Type B pancreatic cell (in vitro differentiated cells): Measurements from ENCODE around the gene BABAM1. TPM values are rescaled to one million over a fixed set of nuclear protein-coding genes. Genes with fewer than 3 reads are reported as not detected.

ENCODE experiments used
- DNase-seq: peaks from one replicate; pipeline ENCODE4 v3.0.0; 2021; ENCODE audit warnings: mixed read lengths; ENCODE audit not compliant: unreplicated experiment; ENCODE audit errors: extremely low spot score
- H3K27ac Mint-ChIP-seq: 2 replicates; pipeline ENCODE4 v1.8.0; 2021; ENCODE audit warnings: mild to moderate bottlenecking, mixed read lengths
- H3K27me3 Mint-ChIP-seq: 2 replicates; pipeline ENCODE4 v1.8.0; 2021; ENCODE audit warnings: mixed read lengths
- H3K36me3 Mint-ChIP-seq: 2 replicates; pipeline ENCODE4 v1.8.0; 2021; ENCODE audit warnings: mixed read lengths
- H3K4me1 Mint-ChIP-seq: one replicate; pipeline ENCODE4 v1.8.0; 2021; ENCODE audit warnings: mixed read lengths; ENCODE audit not compliant: unreplicated experiment
- H3K4me3 Mint-ChIP-seq: 2 replicates; pipeline ENCODE4 v1.8.0; 2021; ENCODE audit warnings: mild to moderate bottlenecking, mixed read lengths
- H3K9me3 Mint-ChIP-seq: 2 replicates; pipeline ENCODE4 v1.8.0; 2021; ENCODE audit warnings: mixed read lengths
- CTCF ChIP-seq: fragments of 200-600 bp; sonication (generic); conservative IDR thresholded peaks from 2 replicates; pipeline ENCODE4 v1.5.0; 2021; ENCODE audit warnings: antibody characterized with exemption, mild to moderate bottlenecking
- total RNA-seq: library from RNA; stranded (reverse); gene quantifications from 2 replicates; pipeline ENCODE4 v1.2.1, GENCODE V29; 2021; ENCODE audit warnings: low replicate concordance

The BABAM1 gene
- total RNA-seq, 1 donor from 2014 or later: 93.3 TPM

- H3K4me3 Mint-ChIP-seq: peak overlapping the region; percentile 94
- H3K27ac Mint-ChIP-seq: peak overlapping the region; percentile 92
- no peaks in the 10 kb centered on the region for H3K27me3 Mint-ChIP-seq
- no peak for TF ChIP-seq CTCF
- H3K36me3 Mint-ChIP-seq: no peaks in the 10 kb centered on the region
- peaks cover 46% of the 10 kb centered on the region for H3K4me1 Mint-ChIP-seq
- DNase-seq: no peak
- H3K9me3 Mint-ChIP-seq: no peaks in the 10 kb centered on the region
Measured at GRCh38 chr19:17244618-17245534, 22.4 kb upstream of the BABAM1 start.

GRCh38 chr19:17245535-17245984 lies 21.7 kb upstream of the BABAM1 start, which contains the start of gene NR2F6:
NR2F6 (minus strand) TSS chr19:17245919; CDS start chr19:17245220, 699 bp downstream.
- no peaks in the 10 kb centered on the region for H3K27me3 Mint-ChIP-seq
- no peaks in the 10 kb centered on the region for H3K36me3 Mint-ChIP-seq
- TF ChIP-seq CTCF: no peak
- no peak for DNase-seq
- H3K27ac Mint-ChIP-seq: peak within 1 kb of the TSS; percentile 93
- H3K4me3 Mint-ChIP-seq: peak within 1 kb of the TSS; percentile 94
- no peaks in the 10 kb centered on the region for H3K9me3 Mint-ChIP-seq
- H3K4me1 Mint-ChIP-seq: peaks cover 42% of the 10 kb centered on the region

GRCh38 chr19:17246681-17247425 lies 20.4 kb upstream of the BABAM1 start:
- peak overlapping the region; percentile 91 for H3K4me3 Mint-ChIP-seq
- no peaks in the 10 kb centered on the region for H3K27me3 Mint-ChIP-seq
- H3K9me3 Mint-ChIP-seq: no peaks in the 10 kb centered on the region
- H3K27ac Mint-ChIP-seq: peak overlapping the region; percentile 93
- no peak for TF ChIP-seq CTCF
- peaks cover 31% of the 10 kb centered on the region for H3K4me1 Mint-ChIP-seq
- no peaks in the 10 kb centered on the region for H3K36me3 Mint-ChIP-seq
- DNase-seq: no peak

- no peak for TF ChIP-seq CTCF
- DNase-seq: no peak
- Mint-ChIP-seq H3K36me3 (no peaks in the 10 kb centered on the region), H3K4me1 (peaks cover 26% of the 10 kb centered on the region), H3K27ac (peak overlapping the region; percentile 76), H3K27me3 (no peaks in the 10 kb centered on the region), H3K9me3 (no peaks in the 10 kb centered on the region), H3K4me3 (peak overlapping the region; percentile 62)
Measured at GRCh38 chr19:17248011-17248776, 19.0 kb upstream of the BABAM1 start.

- DNase-seq: no peak
- Mint-ChIP-seq H3K27me3 (no peaks in the 10 kb centered on the region), H3K36me3 (no peaks in the 10 kb centered on the region), H3K27ac (no peak overlapping the region), H3K4me3 (no peak overlapping the region), H3K9me3 (no peaks in the 10 kb centered on the region), H3K4me1 (peaks cover 21% of the 10 kb centered on the region)
- no peak for TF ChIP-seq CTCF
Measured at GRCh38 chr19:17249887-17250548, 17.2 kb upstream of the BABAM1 start.
